Ishikawa (cell line): ENCODE data around the gene SNX21.

Experiments used
- CEBPB ChIP-seq: IDR thresholded peaks from 2 replicates; pipeline ENCODE4 v1.6.1; 2012
- CREB1 ChIP-seq: IDR thresholded peaks from 2 replicates; pipeline ENCODE4 v1.6.1; 2012; ENCODE audit warnings: low read depth
- EGR1 ChIP-seq: IDR thresholded peaks from 2 replicates; pipeline ENCODE4 v1.6.1; 2012
- EP300 ChIP-seq: IDR thresholded peaks from 2 replicates; pipeline ENCODE4 v1.6.1; 2012; ENCODE audit warnings: borderline replicate concordance
- FOXM1 ChIP-seq: IDR thresholded peaks from 2 replicates; pipeline ENCODE4 v1.6.1; 2012; ENCODE audit warnings: low read depth, borderline replicate concordance
- MAX ChIP-seq: IDR thresholded peaks from 2 replicates; pipeline ENCODE4 v1.6.1; 2012
- NFIC ChIP-seq: IDR thresholded peaks from 2 replicates; pipeline ENCODE4 v1.6.1; 2012
- RAD21 ChIP-seq: IDR thresholded peaks from 2 replicates; pipeline ENCODE4 v1.6.1; 2012; ENCODE audit warnings: low read depth
- REST ChIP-seq: IDR thresholded peaks from 2 replicates; pipeline ENCODE4 v1.6.1; 2012; ENCODE audit warnings: low read depth, mild to moderate bottlenecking
- TAF1 ChIP-seq: IDR thresholded peaks from 2 replicates; pipeline ENCODE4 v1.6.1; 2012; ENCODE audit warnings: low read depth, mild to moderate bottlenecking
- TCF12 ChIP-seq: IDR thresholded peaks from 2 replicates; pipeline ENCODE4 v1.6.1; 2012; ENCODE audit warnings: low read depth
- TEAD4 ChIP-seq: IDR thresholded peaks from 2 replicates; pipeline ENCODE4 v1.6.1; 2012
- USF1 ChIP-seq: IDR thresholded peaks from 2 replicates; pipeline ENCODE4 v1.6.1; 2012
- YY1 ChIP-seq: IDR thresholded peaks from 2 replicates; pipeline ENCODE4 v1.6.1; 2012; ENCODE audit warnings: low read depth
- ZBTB7A ChIP-seq: IDR thresholded peaks from 2 replicates; pipeline ENCODE4 v1.6.1; 2012; ENCODE audit warnings: low read depth

Gene SNX21

GRCh38 chr20:45828589-45828988 is 5.0 kb upstream of the SNX21 start:
- TF ChIP-seq REST (no peak), ZBTB7A (no peak), YY1 (no peak), CREB1 (no peak), CEBPB (no peak), NFIC (no peak), EGR1 (no peak), TAF1 (no peak), TEAD4 (no peak)

- no peak for TF ChIP-seq EGR1
- TF ChIP-seq TCF12: no peak
- TF ChIP-seq YY1: no peak
- TF ChIP-seq EP300: no peak
- no peak for TF ChIP-seq NFIC
- no peak for TF ChIP-seq ZBTB7A
- no peak for TF ChIP-seq MAX
- TF ChIP-seq TEAD4: no peak
- no peak for TF ChIP-seq USF1
- no peak for TF ChIP-seq FOXM1
- no peak for TF ChIP-seq TAF1
- TF ChIP-seq CEBPB: no peak
These were observed 980 bp upstream of the SNX21 start for GRCh38 chr20:45832619-45833018.

- TF ChIP-seq EGR1 (no peak), RAD21 (no peak), FOXM1 (no peak), USF1 (no peak), REST (no peak), TCF12 (no peak), CEBPB (no peak), TAF1 (peak; percentile 47), YY1 (no peak), ZBTB7A (peak; percentile 89), CREB1 (no peak), TEAD4 (no peak), MAX (peak; percentile 64), EP300 (no peak), NFIC (no peak; the same call in 1 of the 2 replicates)
These were observed 541 bp downstream of the SNX21 start for GRCh38 chr20:45833883-45834796.

- TF ChIP-seq TAF1 (no peak), MAX (no peak), YY1 (no peak), REST (no peak), FOXM1 (no peak), EP300 (no peak), TCF12 (no peak), NFIC (no peak), USF1 (no peak), ZBTB7A (no peak)
These were observed 1.2 kb downstream of the SNX21 start for GRCh38 chr20:45834797-45835161.
